HEK293 (cell line): ENCODE data around the gene TP53BP2.

Experiments
- CTCF ChIA-PET: fragments of 350-600 bp; formaldehyde crosslinking; extraction: SDS; loops from one replicate; lab custom pipeline; 2021; ENCODE audit warnings: antibody characterized with exemption; lab: Yijun Ruan, JAX
- POLR2A ChIA-PET: fragments of 300-600 bp; formaldehyde crosslinking; extraction: SDS; loops from one replicate; lab custom pipeline; 2020; ENCODE audit warnings: antibody characterized with exemption, inconsistent platforms; lab: Yijun Ruan, JAX
- H3K27ac ChIP-seq: fragments of 200-500 bp; sonication (Bioruptor generic); 2 replicates; pipeline ENCODE4 v1.5.1; 2014; ENCODE audit warnings: low read depth, low read length, control low read depth, inconsistent platforms; ENCODE audit errors: extremely low read depth
- H3K36me3 ChIP-seq, 2 experiments: fragments of 200-500 bp in 1 of 2; sonication (Bioruptor generic) in 1 of 2; 1 replicate in 1 of 2; 2 replicates in 1 of 2; pipeline ENCODE4 v1.5.1; 2014 to 2017; ENCODE audit warnings: inconsistent platforms in 2 of 2, low read length in 2 of 2; ENCODE audit not compliant: control insufficient read depth in 2 of 2, insufficient read depth in 1 of 2
- H3K4me1 ChIP-seq: fragments of 200-500 bp; sonication (Bioruptor generic); 2 replicates; pipeline ENCODE4 v1.5.1; 2014; ENCODE audit warnings: mild to moderate bottlenecking, low read length, inconsistent platforms; ENCODE audit not compliant: control insufficient read depth, insufficient read depth
- H3K4me3 ChIP-seq: 2 replicates; pipeline ENCODE4 v1.5.1; 2011; ENCODE audit warnings: low read depth, mild to moderate bottlenecking, control low read depth, low read length, moderate library complexity
- H3K9me3 ChIP-seq: fragments of 200-500 bp; sonication (Bioruptor generic); 2 replicates; pipeline ENCODE4 v1.5.1; 2014; ENCODE audit warnings: low read depth, low read length, inconsistent platforms; ENCODE audit not compliant: control insufficient read depth, insufficient read depth
- BCL11A ChIP-seq: fragments of 450-650 bp; formaldehyde crosslinking; IDR thresholded peaks from 2 replicates; pipeline ENCODE4 v1.5.1; 2016; ENCODE audit warnings: low read depth, missing biosample characterization, missing genetic modification characterization
- KLF1 ChIP-seq: fragments of 450-650 bp; formaldehyde crosslinking; IDR thresholded peaks from 2 replicates; pipeline ENCODE4 v1.5.1; 2016; ENCODE audit warnings: missing biosample characterization, missing genetic modification characterization
- REPIN1 ChIP-seq: fragments of 450-650 bp; formaldehyde crosslinking; IDR thresholded peaks from 2 replicates; pipeline ENCODE4 v1.5.1; 2017; ENCODE audit warnings: missing biosample characterization, missing genetic modification characterization, low read depth
- ZBTB17 ChIP-seq: fragments of 450-650 bp; formaldehyde crosslinking; IDR thresholded peaks from 2 replicates; pipeline ENCODE4 v1.5.1; 2016; ENCODE audit warnings: missing biosample characterization, missing genetic modification characterization
- ZBTB20 ChIP-seq: fragments of 450-650 bp; formaldehyde crosslinking; IDR thresholded peaks from 2 replicates; pipeline ENCODE4 v1.5.1; 2016; ENCODE audit warnings: missing biosample characterization, missing genetic modification characterization
- ZBTB6 ChIP-seq: fragments of 450-650 bp; formaldehyde crosslinking; IDR thresholded peaks from 2 replicates; pipeline ENCODE4 v1.5.1; 2017; ENCODE audit warnings: missing biosample characterization, missing genetic modification characterization
- ZFP37 ChIP-seq: fragments of 450-650 bp; formaldehyde crosslinking; IDR thresholded peaks from 2 replicates; pipeline ENCODE4 v1.5.1; 2016; ENCODE audit warnings: missing biosample characterization, missing genetic modification characterization
- ZNF174 ChIP-seq: fragments of 450-650 bp; formaldehyde crosslinking; IDR thresholded peaks from 2 replicates; pipeline ENCODE4 v1.5.0; 2017; ENCODE audit warnings: missing biosample characterization, mild to moderate bottlenecking, missing genetic modification characterization
- ZNF26 ChIP-seq: fragments of 450-650 bp; formaldehyde crosslinking; IDR thresholded peaks from 2 replicates; pipeline ENCODE4 v1.5.1; 2016; ENCODE audit warnings: missing biosample characterization, missing genetic modification characterization
- ZNF391 ChIP-seq: fragments of 450-650 bp; formaldehyde crosslinking; IDR thresholded peaks from 2 replicates; pipeline ENCODE4 v1.5.1; 2016; ENCODE audit warnings: low read depth, missing biosample characterization, missing genetic modification characterization, borderline replicate concordance
- ZNF416 ChIP-seq: fragments of 450-650 bp; formaldehyde crosslinking; IDR thresholded peaks from 2 replicates; pipeline ENCODE4 v1.5.1; 2016; ENCODE audit warnings: missing biosample characterization, missing genetic modification characterization
- ZNF433 ChIP-seq: fragments of 450-650 bp; formaldehyde crosslinking; IDR thresholded peaks from 2 replicates; pipeline ENCODE4 v1.5.1; 2016; ENCODE audit warnings: missing biosample characterization, missing genetic modification characterization, low read depth
- ZNF473 ChIP-seq: fragments of 450-650 bp; formaldehyde crosslinking; IDR thresholded peaks from 2 replicates; pipeline ENCODE4 v1.5.1; 2017; ENCODE audit warnings: missing biosample characterization, missing genetic modification characterization
- ZNF488 ChIP-seq: fragments of 450-650 bp; formaldehyde crosslinking; IDR thresholded peaks from 2 replicates; pipeline ENCODE4 v1.5.1; 2016; ENCODE audit warnings: missing biosample characterization, missing genetic modification characterization
- ZNF501 ChIP-seq: fragments of 450-650 bp; formaldehyde crosslinking; IDR thresholded peaks from 2 replicates; pipeline ENCODE4 v1.5.1; 2016; ENCODE audit warnings: missing biosample characterization, missing genetic modification characterization
- ZNF561 ChIP-seq: fragments of 450-650 bp; IDR thresholded peaks from 2 replicates; pipeline ENCODE4 v1.5.1; 2018; ENCODE audit warnings: missing biosample characterization, missing genetic modification characterization, borderline replicate concordance
- ZNF624 ChIP-seq: fragments of 450-650 bp; formaldehyde crosslinking; IDR thresholded peaks from 2 replicates; pipeline ENCODE4 v1.5.1; 2017; ENCODE audit warnings: missing biosample characterization, missing genetic modification characterization
- ZNF639 ChIP-seq: fragments of 450-650 bp; formaldehyde crosslinking; IDR thresholded peaks from 2 replicates; pipeline ENCODE4 v1.5.1; 2016; ENCODE audit warnings: missing biosample characterization, missing genetic modification characterization
- ZNF654 ChIP-seq: fragments of 450-650 bp; formaldehyde crosslinking; IDR thresholded peaks from 2 replicates; pipeline ENCODE4 v1.5.1; 2016; ENCODE audit warnings: low read depth, missing biosample characterization, missing genetic modification characterization
- ZNF660 ChIP-seq: fragments of 450-650 bp; IDR thresholded peaks from 2 replicates; pipeline ENCODE4 v1.5.1; 2018; ENCODE audit warnings: missing biosample characterization, mild to moderate bottlenecking, missing genetic modification characterization
- ZNF677 ChIP-seq: fragments of 450-650 bp; IDR thresholded peaks from 2 replicates; pipeline ENCODE4 v1.5.0; 2018; ENCODE audit warnings: missing biosample characterization, mild to moderate bottlenecking, missing genetic modification characterization, moderate library complexity
- ZNF776 ChIP-seq: fragments of 450-650 bp; formaldehyde crosslinking; IDR thresholded peaks from 2 replicates; pipeline ENCODE4 v1.5.0; 2017; ENCODE audit warnings: missing biosample characterization, missing genetic modification characterization, borderline replicate concordance
- ZNF777 ChIP-seq: fragments of 450-650 bp; formaldehyde crosslinking; IDR thresholded peaks from 2 replicates; pipeline ENCODE4 v1.5.1; 2017; ENCODE audit warnings: missing biosample characterization, missing genetic modification characterization, borderline replicate concordance
- ZNF837 ChIP-seq: fragments of 450-650 bp; formaldehyde crosslinking; IDR thresholded peaks from 2 replicates; pipeline ENCODE4 v1.5.1; 2016; ENCODE audit warnings: missing biosample characterization, missing genetic modification characterization
- ZSCAN30 ChIP-seq: fragments of 450-650 bp; IDR thresholded peaks from 2 replicates; pipeline ENCODE4 v1.5.1; 2018; ENCODE audit warnings: missing biosample characterization, mild to moderate bottlenecking, missing genetic modification characterization, moderate library complexity
- ZXDB ChIP-seq: fragments of 450-650 bp; formaldehyde crosslinking; IDR thresholded peaks from 2 replicates; pipeline ENCODE4 v1.5.1; 2016; ENCODE audit warnings: missing biosample characterization, missing genetic modification characterization
- TF ChIP-seq, protein P1 (sequence below): fragments of 450-650 bp; IDR thresholded peaks from 2 replicates; pipeline ENCODE4 v1.5.1; 2018; ENCODE audit warnings: missing biosample characterization, mild to moderate bottlenecking, missing genetic modification characterization
- TF ChIP-seq, protein P2 (sequence below): fragments of 450-650 bp; formaldehyde crosslinking; IDR thresholded peaks from 2 replicates; pipeline ENCODE4 v1.5.1; 2016; ENCODE audit warnings: missing biosample characterization, missing genetic modification characterization
- TF ChIP-seq, protein P3 (sequence below): fragments of 450-650 bp; formaldehyde crosslinking; IDR thresholded peaks from 2 replicates; pipeline ENCODE4 v1.5.1; 2016; ENCODE audit warnings: missing biosample characterization, missing genetic modification characterization

The TP53BP2 gene

DNA sequence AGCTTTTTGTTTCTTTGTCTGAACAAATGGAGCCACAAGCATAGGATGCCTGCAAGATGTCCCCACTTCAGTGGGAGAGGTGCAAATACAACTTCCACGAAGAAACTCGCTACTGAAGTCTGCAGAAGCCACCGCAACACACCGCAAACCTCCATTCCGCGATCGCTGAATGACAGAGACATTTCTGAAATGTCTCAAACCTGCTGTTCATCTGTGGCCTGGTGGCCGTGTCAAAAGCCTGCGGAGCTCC is 1.0 kb downstream of the TP53BP2 start (continued):
- TF ChIP-seq, protein P1, sequence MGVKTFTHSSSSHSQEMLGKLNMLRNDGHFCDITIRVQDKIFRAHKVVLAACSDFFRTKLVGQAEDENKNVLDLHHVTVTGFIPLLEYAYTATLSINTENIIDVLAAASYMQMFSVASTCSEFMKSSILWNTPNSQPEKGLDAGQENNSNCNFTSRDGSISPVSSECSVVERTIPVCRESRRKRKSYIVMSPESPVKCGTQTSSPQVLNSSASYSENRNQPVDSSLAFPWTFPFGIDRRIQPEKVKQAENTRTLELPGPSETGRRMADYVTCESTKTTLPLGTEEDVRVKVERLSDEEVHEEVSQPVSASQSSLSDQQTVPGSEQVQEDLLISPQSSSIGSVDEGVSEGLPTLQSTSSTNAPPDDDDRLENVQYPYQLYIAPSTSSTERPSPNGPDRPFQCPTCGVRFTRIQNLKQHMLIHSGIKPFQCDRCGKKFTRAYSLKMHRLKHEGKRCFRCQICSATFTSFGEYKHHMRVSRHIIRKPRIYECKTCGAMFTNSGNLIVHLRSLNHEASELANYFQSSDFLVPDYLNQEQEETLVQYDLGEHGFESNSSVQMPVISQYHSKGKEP, result no peak
- TF ChIP-seq ZNF639 (tag by site-specific recombination) (no peak), ZNF561 (tag by site-specific recombination) (no peak), BCL11A (tag by site-specific recombination) (no peak), ZNF660 (0 out of 2 replicates have a peak, but pooled peaks have one; percentile 25), ZNF654 (tag by site-specific recombination) (no peak), ZNF473 (no peak), ZNF174 (tag by site-specific recombination) (no peak), ZNF26 (no peak), ZSCAN30 (tag by site-specific recombination) (no peak), ZNF837 (no peak), ZBTB20 (tag by site-specific recombination) (peak; percentile 92), ZNF433 (no peak)

- peaks cover 17% of the 10 kb centered on the region for H3K4me1 ChIP-seq
- no peaks in the 10 kb centered on the region for H3K9me3 ChIP-seq
- ChIA-PET POLR2A (interaction anchor here (0.5 to 4.3 kb wide), 3 partner anchors 12 to 145 kb away, joined by 3 to 21 read pairs (median 3); no protein-coding TSS in a partner anchor), CTCF (interaction anchor here (1.1 to 3.4 kb wide), 3 partner anchors 24 to 84 kb away, joined by 3 to 17 read pairs (median 5); no protein-coding TSS in a partner anchor)
- H3K4me3 ChIP-seq, result peak overlapping the region; percentile 96
- H3K27ac ChIP-seq, result peak overlapping the region; percentile 99; the same call in 1 of the 2 replicates
- no peaks in the 10 kb centered on the region; a peak in 1 of 3 replicates for H3K36me3 ChIP-seq
- 0 out of 2 replicates have a peak, but pooled peaks have one; percentile 60 for TF ChIP-seq ZFP37 (tag by site-specific recombination)
- no peak for TF ChIP-seq ZXDB (tag by site-specific recombination)
- peak; percentile 36; the same call in 1 of the 2 replicates for TF ChIP-seq ZNF391 (tag by site-specific recombination)
- TF ChIP-seq, protein P2, sequence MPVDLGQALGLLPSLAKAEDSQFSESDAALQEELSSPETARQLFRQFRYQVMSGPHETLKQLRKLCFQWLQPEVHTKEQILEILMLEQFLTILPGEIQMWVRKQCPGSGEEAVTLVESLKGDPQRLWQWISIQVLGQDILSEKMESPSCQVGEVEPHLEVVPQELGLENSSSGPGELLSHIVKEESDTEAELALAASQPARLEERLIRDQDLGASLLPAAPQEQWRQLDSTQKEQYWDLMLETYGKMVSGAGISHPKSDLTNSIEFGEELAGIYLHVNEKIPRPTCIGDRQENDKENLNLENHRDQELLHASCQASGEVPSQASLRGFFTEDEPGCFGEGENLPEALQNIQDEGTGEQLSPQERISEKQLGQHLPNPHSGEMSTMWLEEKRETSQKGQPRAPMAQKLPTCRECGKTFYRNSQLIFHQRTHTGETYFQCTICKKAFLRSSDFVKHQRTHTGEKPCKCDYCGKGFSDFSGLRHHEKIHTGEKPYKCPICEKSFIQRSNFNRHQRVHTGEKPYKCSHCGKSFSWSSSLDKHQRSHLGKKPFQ (tag by site-specific recombination), result peak; percentile 55; the same call in 1 of the 2 replicates
- no peak for TF ChIP-seq ZNF416 (tag by site-specific recombination)
- TF ChIP-seq ZNF776 (tag by site-specific recombination), result no peak
- 0 out of 2 replicates have a peak, but pooled peaks have one; percentile 20 for TF ChIP-seq ZNF501
- no peak for TF ChIP-seq ZNF488 (tag by site-specific recombination)
- TF ChIP-seq ZBTB6 (tag by site-specific recombination), result 0 out of 2 replicates have a peak, but pooled peaks have one; percentile 8
- TF ChIP-seq KLF1 (tag by site-specific recombination), result no peak
- TF ChIP-seq ZNF473, result no peak
- TF ChIP-seq ZNF677 (tag by site-specific recombination), result peak; percentile 6; the same call in 1 of the 2 replicates
- TF ChIP-seq ZNF777 (tag by site-specific recombination), result no peak
- TF ChIP-seq REPIN1, result no peak
- TF ChIP-seq, protein P3, sequence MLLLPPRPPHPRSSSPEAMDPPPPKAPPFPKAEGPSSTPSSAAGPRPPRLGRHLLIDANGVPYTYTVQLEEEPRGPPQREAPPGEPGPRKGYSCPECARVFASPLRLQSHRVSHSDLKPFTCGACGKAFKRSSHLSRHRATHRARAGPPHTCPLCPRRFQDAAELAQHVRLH (tag by site-specific recombination), result peak; percentile 92
- TF ChIP-seq ZBTB17 (tag by site-specific recombination), result peak; percentile 19; the same call in 1 of the 2 replicates
- no peak for TF ChIP-seq ZNF624 (tag by site-specific recombination)
Measured at GRCh38 chr1:223843934-223844786, 1.6 kb downstream of the TP53BP2 start.
